CD4-positive, alpha-beta T cell treated with Interferon gamma for 1 hour (primary cell): ENCODE measurements around the gene SLC23A2.

Experiments
- DNase-seq: peaks from one replicate; pipeline ENCODE4 v3.0.0-alpha.2; 2020

Gene SLC23A2

DNA sequence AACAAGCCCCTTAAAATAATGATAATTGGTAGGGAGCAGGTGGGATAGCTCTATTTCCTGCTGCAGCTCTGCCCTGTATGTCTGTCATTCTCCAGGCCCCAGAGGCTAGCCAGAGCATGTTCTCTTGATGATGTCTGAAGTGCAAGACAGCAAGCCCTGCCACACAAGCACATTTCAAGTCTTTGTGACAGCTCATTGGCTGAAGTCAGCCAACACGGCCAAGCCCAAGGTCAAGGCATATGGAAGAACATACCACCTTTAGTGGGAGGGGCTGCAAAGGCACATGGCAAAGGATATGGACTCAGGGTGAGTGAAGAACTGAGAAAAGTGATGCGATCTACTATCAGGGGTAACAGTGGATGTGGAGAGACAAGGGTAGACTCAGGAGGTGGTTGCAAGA lies 163.6 kb downstream of the SLC23A2 start:
- no peak for DNase-seq

DNA sequence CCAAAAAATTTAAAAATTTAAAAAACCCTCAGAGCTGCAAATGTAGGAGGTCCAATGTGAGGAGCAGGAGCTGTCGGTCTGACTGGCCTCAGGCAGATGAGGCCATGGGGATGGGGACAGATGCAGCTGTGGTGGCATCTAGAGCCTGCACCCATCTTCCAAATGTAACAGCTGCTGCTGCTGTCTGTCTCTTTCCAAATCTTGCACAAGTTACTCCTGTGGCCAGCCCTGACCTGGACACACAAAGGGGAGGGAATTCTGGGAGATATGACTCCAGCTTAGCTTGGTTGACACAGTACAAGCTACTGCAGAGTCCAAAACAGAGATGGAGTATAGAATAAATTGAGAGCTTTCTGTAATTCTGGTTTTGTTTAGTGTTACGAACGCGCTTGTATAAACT lies 164.4 kb downstream of the SLC23A2 start:
- DNase-seq: no peak

DNA sequence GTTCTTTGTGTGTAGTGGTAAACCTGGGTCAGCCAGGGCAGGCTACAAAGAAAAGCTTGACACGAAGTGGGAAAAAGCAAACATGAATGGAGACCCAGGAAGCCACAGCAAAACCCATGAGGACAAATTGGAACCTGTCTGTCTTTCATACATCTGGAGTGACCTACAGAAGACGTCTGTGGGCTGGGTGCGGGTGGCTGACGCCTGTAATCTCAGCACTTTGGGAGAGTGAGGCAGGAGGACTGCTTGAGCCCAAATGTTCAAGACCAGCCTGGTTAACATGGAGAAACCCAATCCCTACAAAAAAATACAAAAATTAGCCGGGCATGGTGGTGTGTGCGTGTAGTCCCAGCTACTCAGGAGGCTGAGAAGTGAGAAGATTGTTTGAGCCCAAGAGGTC lies 164.8 kb downstream of the SLC23A2 start:
- no peak for DNase-seq

DNA sequence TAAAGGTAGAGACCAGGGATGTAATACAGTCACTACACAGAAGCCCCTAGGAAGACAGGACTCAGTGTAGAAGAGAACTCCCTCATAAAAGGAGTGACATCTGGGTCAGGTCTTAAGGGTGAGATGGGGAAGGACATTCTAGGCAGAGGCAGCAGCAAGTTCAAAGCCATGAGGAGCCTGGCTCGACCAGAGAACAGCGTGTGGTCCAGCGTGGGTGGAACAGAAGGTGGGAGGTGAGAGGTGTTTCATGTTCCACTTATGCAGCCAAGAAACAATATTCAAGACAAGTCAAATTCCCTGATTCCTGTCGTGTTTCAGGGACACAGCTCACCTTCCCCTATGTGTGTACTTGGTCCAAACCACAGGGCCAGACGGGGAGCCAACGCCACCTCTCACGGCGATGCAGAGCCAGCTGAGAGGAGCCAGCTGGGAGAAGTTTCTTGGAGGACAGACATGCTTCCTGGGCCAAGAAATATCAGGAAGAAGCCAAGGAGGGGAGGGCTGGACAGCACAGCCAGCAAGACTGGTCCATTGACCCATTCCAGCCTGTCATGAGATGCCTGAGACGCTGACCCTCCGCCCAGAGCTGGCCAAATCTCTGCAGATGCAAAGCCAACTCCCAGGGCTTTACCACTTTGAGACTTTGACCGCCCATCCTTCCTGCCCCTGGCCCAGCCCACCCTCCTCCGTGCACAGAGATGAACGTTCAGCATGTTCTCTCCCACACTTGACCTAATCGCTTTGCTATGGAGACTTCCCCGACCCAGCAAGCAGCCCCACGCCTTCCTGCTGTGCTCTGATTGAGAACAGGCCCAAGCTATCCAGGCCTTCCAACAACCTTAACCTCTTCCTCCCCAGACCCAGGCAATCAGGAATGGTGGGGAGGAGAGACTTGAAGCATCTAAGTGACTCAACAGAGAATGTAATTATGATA lies 165.8 kb downstream of the SLC23A2 start:
- DNase-seq: no peak

DNA sequence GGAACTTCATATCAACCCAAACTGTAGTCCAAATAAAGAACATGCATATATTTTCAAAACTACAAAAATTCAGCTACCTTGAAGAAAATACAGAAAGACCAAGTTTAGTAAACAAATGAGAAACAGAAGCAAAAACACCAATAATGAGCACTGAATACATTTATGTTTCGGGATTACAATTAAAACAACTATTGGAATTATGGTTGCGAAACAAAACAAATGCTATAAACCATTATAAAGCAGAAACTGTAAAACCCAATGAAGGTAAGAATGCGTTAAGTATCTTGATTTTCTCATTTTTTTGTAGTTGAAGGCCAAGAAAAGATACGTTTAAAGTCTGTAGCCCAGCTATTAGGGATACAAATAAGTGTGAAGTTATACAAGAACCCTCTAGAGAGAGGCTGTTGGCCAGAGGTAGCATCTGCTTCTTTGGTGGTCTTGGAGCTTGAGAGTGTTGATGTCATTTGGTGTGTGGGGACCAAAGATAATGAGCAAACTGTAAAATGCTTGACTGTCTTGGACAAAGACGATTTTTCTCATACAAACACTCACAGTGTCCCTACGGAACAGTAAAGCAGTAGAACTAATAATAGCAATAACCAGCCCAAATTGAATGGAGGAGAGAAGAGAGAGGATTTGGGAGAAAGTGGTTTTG lies 168.1 kb downstream of the SLC23A2 start:
- no peak for DNase-seq

DNA sequence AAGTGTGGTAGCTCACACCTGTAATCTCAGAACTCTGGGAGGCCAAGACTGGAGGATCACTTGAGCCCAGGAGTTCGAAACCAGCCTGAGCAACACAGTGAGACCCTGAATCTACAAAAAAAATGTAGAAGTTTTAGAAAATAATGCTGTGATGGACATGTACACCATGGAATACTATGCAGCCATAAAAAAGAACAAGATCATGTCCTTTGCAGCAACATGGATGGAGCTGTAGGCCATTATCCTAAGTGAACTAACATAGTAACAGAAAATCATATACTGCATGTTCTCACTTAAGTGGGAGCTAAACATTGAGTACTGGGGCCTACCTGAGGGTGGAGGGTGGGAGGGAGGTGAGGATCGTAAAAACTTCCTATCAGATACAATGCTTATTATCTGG lies 168.8 kb downstream of the SLC23A2 start:
- DNase-seq: no peak

DNA sequence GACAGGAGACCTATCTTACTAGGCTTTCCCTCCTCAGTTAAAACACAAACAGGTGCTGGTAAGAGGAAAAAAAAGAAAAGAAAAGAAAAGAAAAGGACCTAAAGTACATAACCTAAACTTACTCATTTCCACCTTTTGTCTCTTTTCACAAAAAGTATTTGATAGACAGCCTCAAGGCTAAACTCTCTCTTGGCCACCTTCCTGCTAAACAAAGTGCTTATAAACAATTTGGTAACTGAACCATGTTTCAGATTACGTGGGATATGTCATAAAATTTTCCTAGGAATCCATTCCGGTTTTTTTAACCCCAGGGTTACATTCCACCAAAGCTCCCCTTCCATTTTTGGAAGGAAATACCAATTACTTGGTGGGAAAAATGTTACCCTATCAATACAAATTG lies 170.6 kb downstream of the SLC23A2 start:
- no peak for DNase-seq

DNA sequence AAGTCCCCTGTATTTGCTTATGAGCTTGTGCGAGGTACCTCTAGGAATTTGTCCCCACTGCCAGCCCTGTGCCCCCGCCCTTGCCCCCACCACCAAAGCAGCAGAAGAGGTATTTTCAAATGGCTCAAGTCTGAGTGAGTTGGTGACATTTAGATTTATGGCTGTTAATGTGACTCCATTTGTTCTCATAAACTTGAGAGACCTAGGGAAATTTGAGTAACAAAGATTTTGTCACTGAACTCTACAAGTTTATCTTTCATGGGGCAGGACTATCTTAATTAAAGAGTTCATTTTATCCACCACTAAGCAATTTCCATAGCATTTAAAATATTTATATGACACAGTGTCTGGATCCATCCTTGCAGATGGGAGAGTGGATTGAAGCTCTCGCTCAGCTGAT lies 171.1 kb downstream of the SLC23A2 start:
- DNase-seq: no peak

DNA sequence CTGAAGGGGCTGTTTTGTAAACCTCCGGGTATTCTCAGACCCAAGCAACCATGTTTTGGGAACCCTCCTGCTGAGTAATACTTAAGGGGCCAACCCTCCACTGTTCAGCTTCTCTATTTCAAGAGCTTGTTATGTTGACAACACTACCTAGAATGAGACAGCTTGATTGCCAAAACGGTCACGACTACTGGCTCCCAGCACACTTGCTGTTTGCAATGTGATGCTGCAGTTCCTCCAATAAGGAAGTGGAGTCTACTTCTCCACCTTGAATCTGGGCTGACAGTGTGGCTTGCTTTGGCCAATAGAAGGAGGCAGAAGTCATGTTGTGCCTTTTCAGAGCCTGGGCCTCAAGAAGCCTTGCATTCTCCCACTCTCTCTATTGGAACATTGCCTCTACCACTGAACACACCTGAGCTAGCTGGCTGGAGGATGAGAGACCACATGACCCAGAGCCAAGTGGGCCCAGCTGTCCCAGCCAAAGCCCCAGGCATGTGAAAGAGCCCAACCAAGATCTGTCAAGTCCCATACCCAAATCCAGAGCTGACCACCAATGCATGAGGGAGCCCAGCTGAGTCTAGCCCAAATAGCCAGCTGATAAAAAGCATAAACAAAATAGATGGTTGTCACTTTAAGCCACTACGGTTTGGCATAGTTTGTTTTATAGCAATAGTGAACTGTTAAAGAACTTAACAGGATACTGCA lies 171.6 kb downstream of the SLC23A2 start:
- peak; percentile 69 for DNase-seq

DNA sequence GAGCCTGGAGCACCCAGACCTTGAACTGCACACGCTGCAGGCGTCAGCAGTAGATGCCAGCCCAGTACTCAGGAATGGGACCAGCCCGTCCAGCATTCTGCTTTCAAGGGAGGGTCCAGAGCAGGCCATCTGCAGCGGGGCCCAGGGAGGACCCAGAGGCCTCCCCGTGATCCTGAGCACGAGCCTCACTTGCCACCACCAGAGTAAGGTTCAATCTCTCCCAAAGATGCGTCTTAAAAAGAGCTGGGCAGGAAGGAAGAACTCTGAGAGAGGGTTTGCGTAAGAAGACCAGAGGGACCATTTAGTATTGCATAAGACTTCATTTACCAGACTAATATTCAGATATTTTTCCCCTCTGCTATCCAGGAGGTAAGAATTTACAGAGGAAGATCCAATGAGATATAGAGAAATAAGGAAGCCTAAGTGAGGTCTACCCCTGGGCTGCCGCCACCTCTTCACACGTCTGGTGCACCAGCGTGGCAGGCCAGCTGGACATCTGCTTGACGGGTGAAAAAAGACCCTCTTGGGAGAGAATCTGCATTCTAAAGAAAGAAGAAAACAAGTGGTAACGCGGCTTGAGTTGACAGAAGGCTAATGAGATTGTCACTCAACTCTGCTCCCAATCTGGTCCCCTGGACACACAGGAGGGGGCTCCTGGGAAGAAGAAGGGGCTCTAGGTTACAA lies 172.3 kb downstream of the SLC23A2 start:
- peak; percentile 12 for DNase-seq

DNA sequence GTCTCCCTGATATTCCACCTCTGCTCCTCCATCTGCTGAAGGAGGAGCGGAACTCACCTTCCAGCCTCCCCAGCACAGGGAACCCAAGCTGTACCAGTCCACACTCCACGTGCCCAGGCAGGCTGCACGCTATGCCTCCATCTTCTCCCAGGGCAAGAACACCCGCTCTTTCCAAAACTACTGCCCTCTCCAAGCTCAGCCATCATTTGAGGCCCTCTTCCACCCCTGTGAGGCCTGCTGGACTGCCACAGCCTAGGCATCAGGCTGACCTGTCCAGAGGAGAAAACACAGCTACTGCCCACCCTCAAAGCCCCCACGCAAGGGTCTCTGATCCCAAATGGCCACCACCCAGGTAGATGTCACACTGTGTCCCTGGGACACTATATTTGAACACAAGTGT lies 179.7 kb downstream of the SLC23A2 start:
- no peak for DNase-seq

DNA sequence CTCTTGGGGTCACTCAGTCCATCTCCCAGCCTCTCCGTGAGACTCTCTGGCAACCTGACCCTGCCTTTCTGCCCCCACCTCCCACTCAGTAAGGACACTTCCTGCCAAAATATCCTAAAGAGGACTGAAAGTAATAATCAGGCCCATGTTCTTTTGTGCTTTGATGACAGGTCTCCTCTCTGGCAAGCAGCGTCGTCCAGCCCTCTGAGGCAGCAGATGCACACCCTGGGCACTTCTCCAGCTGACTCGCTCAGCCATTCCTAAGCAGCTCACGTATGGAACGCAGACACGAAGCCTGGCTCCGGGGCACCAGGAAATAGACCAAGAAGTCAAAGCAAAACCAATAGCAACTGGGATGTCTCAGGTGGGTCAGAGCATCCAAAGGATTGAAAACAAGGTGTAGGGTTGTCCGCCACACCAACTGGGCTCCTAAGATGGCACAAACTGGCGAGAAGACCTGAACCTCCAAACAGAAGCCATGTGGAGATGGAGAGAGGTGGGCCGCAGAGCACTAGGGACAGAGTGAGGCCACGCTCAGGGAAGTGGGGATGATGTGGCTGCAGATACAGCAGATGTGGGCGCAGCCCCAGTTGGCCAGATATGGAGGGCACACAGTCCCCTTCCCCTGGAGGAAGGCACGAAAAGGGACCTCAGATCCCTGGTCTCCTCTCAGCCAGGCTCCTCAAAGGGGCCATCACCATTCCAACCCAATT lies 180.3 kb downstream of the SLC23A2 start:
- no peak for DNase-seq

DNA sequence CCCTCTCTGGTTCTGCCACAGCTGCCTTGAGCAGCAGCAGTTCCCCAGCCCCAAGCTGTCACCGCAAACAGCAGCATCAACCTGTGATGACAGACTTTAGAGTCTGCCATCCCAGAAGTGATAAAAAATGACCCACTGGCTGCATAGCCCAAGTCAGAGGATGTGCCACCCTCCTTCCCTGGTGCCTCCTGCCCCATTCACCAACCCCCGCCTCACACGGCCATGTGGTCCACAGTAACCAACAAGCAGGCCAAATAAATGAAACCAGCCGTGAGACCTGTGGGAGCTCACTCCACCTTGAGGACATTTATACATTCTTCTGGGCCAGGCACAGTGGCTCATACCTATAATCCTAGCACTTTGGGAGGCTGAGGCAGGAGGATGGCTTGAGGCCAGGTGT lies 181.4 kb downstream of the SLC23A2 start:
- no peak for DNase-seq

DNA sequence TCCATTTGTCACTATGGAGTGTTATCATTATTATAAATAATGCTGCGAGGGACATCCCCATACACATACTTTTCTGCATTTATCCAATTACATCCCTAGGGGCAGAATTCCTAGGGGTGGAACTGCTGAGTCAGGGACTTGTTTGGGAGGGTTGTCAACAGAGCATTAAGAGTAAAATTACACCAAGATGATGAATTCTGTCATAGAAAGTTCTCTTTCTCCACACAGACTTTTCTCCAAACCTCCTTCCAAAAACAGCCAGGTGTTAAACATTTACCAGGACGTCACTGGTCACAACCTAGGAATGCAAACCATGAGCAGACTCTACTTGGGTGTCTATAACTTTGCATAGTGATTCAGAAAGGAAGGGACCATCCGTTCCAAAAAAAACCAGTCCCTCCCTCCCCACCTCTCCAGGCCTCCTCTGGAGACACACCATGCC lies 184.1 kb downstream of the SLC23A2 start:
- DNase-seq: no peak

DNA sequence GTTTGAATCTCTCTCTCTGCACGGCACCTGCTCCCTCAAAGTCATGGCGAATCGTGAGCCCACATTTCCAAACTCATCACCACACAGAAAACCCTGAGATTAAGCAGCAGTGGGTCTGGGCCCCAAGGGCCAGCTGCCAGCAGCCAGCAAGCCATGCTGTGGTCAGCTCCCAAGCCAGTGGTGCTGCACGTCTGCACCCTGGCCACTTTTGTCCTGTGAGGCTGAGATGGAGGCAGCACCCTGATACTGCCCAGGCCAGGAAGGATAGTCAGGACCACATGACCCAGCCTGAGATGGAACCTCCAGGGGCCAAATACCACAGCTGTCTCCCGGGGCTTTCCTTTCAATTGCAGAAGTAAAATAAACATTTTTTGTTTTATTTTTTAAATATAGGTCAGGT lies 185.7 kb downstream of the SLC23A2 start:
- peak; percentile 24 for DNase-seq

DNA sequence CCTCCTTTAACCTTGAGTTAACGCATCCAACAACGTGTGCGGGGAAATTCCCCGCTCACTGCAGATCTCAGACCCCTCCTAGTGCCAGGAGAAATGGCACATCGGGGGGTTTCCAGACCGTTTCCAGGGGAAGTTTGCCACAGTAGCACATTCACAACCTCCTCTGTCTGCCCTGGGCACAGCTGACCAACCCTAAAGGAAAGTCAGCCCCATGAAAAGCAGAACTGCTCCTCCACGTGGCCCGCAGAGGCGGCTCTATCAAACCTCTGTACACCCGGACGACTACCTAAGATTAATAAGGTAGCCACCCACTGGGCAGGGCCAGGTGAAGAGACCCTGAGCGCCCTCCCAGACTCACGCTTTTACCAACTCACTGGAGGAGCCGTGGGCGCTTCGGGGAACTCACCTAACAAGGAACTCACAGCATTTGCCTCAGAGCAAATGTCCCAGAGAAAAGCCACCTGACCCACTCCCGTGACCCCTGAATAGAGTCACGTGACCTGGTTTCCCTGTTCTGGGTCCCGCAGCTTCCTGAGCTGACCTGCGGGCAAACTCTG lies 186.5 kb downstream of the SLC23A2 start:
- peak; percentile 92 for DNase-seq

DNA sequence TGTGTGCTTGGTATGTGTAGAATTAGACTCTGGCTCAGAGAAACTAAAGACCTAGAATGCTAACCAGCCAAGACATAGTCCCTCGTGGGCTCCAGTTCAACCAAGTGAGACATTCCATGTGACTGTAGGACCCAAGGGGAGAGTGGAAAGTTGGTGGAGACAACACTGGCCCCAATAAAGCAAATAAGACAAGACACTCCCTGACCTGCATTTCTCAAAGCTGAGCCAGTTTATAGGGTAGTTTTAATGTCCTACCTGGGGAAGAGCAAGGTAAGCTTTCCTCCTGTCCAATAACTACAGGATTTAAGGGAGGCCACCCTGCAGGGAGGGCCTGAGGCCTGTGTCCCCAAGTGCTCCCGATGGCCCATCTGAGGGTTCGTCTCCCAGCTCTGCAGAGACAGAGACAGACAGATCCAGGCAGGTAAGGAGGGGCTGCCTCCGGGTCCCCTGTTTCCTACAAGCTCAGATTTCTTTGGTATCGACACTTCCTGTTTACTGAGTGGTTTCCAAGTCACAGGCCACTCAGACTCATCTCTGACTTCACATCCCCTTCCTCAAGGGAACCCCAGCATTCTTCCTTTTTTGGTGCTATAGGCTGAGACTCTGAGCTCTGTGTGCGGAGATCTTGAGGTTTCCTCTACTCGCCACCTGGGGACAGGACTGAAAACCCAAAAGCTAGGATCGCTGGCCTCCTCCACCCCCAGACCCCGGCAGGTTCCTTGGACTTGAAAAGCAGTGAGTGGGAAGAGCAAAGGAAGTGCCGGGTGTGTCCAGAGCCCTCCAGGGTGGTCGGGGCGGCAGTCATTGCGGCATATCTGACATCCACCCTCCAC lies 187.2 kb downstream of the SLC23A2 start:
- peak; percentile 85 for DNase-seq

DNA sequence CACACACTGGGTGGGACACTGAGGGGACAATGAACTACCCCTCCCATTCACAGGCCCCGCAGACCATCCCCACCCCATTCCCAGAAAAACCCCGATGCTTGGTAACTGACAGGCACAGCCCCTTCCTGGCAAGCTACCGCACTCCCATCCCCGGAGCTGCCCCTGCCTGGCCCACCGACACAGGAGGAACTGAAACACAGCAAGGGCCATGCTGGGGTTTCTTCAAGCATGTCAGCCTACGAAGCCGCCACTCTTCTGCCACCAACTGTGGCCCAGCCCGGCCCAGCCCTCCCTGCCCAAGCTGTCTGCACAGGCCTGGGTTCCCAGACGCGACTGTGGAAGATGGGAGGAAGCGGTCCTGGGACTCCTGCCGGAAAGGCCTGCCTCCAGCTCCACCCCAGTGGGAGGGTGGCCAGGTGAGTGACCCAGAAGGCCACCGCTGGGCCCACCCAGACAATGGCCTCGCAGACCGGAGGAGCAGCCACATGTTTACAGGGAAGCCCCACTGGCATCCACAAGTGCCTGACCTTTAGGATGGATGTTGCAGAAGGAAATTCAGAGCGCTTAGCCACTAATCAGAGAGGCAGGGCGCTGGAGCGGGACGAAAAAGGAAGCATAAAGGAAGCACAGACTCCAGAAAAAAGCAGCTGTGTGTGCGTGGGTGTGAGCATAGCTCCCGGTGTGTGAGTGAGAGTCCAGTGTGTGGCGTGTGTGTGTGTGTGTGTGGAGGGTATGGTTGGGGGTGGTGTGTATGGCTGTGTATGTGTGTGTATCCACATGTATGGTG lies 188.0 kb downstream of the SLC23A2 start:
- peak; percentile 72 for DNase-seq

DNA sequence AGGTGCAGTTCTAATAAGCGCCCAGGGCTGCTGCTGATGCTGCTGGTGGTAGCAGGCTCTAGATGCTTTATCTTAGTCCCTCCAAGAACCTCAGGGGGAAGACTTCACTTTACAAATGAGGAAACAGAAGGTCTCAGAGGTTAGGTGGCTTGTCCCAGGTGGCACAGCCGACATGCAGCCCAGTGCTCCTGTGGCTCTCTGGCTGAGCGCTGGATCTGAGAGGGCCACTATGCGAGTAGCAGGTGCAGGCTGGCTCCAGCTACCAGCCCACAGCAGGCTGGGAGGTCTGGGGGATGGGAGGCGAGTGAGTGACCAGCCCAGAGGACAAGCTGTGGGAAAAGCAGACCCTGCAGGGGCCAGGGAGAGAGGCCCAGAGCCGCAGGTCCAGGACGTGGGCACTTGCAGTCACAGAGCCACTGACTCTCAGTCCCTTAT lies 188.7 kb downstream of the SLC23A2 start:
- DNase-seq: peak; percentile 25

DNA sequence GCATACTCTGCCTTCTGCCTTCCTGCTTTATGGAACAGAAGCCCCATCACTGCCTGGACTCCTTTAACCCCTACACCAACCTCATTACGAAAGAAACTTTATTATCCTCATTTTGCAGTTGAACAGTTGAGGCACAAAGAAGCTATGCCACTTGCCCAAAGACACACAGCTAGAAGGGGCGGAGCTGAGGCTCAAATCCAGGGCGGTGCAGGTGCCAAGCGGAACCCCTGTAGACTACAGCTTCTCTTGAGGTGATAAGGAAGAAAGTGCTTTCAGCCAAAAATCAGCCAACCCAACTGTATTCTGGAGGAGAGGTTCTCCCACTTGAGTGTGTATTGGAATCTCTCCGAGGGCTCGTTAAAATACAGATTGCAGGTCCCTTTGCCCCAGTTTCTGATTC lies 189.1 kb downstream of the SLC23A2 start:
- peak; percentile 15 for DNase-seq
